Activated CD4-positive, alpha-beta T cell treated with anti-CD3 and anti-CD28 coated beads, Interleukin-2, Interleukin-4, amounts not matched to agents 100 ng/mL and 50 ng/mL, durations not matched to agents 16 hours and 8 hours (primary cell): Measurements from ENCODE around the gene KCNJ4.

Experiments used
- DNase-seq: peaks from one replicate; pipeline ENCODE4 v3.0.0-alpha.2; 2020; ENCODE audit warnings: low spot score

The KCNJ4 gene

GRCh38 chr22:38452373-38453065 lies 2.5 kb downstream of the KCNJ4 start:
- no peak for DNase-seq

- DNase-seq, result no peak
These were observed 3.1 kb downstream of the KCNJ4 start for GRCh38 chr22:38451864-38452263.

- no peak for DNase-seq
These were observed 3.6 kb downstream of the KCNJ4 start for GRCh38 chr22:38451404-38451803.

- no peak for DNase-seq
These were observed 4.7 kb downstream of the KCNJ4 start for GRCh38 chr22:38450234-38450797.

GRCh38 chr22:38449776-38450175 lies 5.2 kb downstream of the KCNJ4 start:
- DNase-seq, result no peak

DNA sequence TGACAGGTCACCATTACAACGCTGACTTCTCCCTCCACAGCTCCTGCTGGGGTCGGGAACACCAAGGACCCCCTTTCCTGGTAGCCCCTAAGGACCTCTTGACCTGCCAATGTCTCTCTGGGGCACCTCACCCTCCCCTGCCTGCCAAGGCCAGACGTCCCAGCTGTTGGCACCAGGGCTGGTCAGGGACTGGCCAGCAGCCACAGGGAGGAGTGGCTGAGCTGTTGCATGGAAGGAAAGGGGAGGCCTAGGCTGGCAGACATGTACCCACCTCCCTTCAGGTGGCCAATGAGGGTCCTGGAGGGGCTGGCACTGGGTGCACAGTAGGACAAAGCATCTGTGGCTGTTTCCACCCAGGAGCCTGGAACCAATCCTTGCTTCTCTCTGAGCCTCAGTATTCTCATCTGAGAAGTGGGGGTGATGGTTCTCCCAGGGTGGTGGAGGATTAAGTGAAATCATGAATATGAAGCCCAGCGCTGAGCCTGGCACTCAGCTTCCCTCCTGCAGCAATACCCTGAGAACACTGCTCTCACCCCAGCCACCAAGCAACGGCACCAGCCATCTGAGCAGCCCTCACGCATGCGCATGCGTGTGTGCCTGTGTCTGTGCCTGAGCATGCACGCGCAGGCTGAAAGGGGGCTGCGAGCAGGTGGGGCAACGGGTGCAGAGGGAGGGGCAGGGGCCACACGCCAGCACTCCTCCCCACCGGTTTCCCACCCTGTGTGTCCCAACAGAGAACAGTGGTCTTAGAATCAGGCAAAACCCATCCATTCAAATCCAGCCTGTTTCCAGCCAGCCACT lies 5.9 kb downstream of the KCNJ4 start:
- no peak for DNase-seq

DNA sequence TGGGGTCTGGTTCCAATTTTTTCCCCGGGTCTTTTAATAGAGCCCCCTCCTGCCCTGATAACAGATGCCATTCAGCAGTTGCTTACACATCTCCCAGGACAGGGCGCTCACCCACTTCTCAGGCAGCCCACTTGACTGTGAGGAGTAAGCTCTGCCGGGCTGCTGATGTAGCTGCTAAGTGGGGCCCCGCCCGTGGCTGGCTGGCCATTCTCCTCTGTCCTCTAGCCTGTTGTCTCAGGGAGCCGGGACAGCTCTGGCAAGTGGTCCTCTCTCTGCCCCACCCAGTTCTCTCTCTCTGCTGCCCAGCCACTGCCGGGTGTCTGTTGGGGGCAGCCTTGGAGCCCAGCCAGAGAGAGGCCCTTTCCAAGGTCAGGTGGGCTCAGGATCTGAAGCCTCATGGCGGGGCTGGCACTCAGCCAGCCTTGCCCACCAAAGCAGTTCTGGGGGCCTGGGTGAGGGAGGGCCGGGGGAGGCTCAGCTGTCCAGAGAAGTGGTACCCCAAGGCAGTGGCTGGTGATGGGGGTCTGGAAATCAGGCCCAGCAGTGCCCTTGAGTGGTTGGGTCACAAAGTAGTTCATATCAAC lies 8.9 kb downstream of the KCNJ4 start:
- DNase-seq, result no peak

DNA sequence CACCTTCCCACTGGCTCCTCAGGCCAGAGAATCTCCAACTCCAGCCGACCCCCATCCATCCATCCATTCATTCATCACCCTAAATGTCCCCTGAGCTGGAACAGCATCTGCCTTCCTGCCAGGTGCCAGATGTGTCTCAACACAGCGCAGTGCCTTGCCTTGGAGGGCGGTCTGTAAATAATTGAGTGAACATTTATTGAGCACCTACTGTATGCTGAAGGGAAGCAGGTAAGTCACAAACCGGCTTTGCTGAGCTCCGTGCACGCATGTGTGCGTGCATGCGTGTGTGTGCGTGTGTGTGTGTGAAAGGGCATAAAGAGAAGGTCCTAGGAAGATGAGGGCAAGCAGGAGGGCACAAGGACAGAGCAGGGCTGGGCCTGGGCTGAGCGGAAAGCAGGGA lies 10.2 kb downstream of the KCNJ4 start:
- no peak for DNase-seq

GRCh38 chr22:38443628-38444521 lies 11.1 kb downstream of the KCNJ4 start:
- no peak for DNase-seq

DNA sequence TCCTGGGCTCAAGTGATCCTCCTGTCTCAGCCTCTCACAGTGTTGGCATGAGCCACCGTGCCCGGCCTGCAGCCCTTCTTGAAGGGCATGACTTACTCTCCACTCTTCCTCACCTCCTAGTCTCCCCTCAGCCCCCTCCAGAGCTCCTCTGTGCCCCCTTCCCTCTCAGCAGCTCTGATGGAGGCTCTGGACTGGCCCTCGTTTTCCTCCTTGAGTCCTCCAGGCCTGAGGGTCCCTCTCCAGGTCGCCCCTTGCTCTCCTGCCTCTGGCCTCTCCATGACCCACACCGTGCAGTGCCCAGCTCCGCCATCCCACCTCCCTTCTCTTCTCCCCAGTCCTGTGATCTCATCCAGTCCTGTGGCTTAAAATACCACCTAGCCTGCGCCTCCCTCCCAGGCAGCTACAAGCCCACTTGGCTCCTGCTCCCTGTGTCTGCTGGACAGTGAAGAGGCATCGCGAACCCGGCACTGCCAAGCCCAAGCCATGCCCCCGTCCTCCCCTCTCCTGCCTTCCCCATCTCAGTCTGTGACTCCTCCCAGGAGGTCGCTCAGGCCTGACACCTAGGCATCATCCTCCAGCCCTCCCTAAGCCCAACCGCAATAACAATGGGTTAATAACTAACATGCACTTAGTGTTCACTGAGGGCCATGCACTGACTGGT lies 11.9 kb downstream of the KCNJ4 start:
- no peak for DNase-seq

- no peak for DNase-seq
These were observed 13.2 kb downstream of the KCNJ4 start for GRCh38 chr22:38441620-38442287.

- no peak for DNase-seq
These were observed 14.2 kb downstream of the KCNJ4 start for GRCh38 chr22:38440747-38441350.

DNA sequence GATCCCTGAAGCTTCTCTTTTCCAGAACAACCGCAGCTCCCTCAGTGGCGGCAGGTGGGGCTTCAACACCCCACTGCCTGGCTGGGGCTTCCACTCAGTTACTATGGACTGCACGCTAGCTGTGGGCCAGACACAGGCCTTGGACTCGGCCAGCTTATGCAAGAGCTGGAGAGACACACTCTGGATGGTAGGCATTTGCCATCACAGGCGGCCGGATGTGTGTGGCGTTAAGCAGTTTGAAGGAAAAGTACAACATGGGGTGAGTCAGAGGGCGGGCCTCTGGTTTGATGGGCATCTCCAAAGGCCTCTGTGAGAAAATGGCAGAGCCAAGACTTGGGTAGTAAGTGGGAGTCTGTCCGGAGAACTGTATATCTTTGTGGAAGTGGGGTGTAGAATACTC lies 17.6 kb downstream of the KCNJ4 start:
- no peak for DNase-seq

- no peak for DNase-seq
These were observed 18.2 kb downstream of the KCNJ4 start for GRCh38 chr22:38436629-38437395.

GRCh38 chr22:38435965-38436364 lies 19.0 kb downstream of the KCNJ4 start:
- no peak for DNase-seq

DNA sequence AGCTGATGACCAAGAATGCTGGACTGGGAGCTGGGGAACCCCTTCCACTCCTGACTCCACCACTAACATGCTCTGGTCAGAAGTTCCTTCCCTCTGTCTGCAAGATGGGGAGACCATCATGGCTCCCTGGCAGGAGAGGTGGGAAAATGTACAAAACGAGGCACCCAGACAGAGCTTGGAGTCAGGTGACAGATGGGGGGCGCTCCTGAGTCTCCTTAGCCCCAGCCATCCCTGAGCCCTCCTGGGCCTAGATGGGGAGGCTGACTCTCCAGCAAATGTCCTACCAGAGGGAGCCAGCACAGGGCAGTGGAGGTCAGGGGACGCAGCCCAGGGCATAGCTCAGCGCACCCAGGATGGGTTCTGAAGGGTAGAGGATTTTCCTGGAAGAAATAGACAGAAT lies 20.0 kb downstream of the KCNJ4 start:
- DNase-seq, result no peak

GRCh38 chr22:38433871-38434270 lies 21.1 kb downstream of the KCNJ4 start:
- no peak for DNase-seq

DNA sequence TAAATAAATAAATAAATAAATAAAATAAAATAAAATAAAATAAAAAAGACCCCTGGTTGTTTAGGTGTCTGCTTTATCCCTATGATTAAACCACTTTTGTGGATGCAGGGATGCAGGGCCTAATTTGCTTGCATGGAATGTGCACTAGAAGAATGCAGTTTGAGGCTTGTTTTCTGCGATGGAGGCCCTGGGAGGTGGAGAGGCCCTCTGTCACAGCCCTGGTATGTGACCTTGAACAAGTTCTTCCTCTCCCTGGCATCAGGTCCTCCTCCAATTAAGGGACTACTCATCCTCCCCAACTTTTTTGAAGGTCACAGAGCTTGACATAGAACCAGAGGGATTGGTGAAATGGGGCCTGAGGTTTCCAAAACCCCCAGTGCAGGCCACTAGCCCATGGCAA lies 22.7 kb downstream of the KCNJ4 start:
- DNase-seq, result no peak

DNA sequence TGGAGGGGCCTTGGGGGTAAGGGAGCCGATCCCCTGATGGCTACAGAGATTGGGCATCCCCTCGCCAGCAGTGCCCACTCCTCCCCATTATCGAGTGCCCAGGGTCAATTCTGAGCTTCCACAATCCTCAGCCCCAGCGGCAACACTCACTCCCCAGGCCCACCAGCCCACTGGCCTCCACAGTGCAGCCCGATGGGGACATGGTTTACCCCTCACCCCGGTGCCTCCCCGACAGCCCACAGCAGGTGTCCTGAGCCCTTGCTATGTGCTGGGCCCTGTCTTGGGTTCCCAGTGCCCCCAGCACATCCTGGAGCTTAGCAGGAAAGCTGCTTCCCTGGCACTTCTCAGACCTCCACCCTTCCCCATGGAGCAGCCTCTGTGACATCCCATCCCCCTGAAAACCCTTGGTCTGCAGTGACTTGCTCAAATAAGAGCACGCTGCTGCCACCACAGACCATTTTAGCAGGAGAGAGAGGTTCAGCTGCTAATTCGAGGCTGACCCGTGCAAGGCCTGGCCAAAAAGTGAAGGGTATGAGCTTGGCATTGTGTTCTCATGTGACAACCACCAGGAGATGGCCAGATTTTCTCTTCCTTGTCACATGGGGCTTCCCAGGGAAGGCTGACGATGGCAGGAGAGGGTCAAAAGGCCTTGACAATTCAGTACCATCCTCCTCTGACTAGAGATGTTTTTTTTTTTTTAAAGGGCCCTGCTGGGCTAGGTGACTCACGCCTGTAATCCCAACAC lies 23.6 kb downstream of the KCNJ4 start:
- DNase-seq, result no peak
